CD4-positive, alpha-beta T cell treated with Interleukin-12 subunit alpha and Interleukin-12 subunit beta, for 1 hour (primary cell): ENCODE results near the gene PDE8A.
"Not testable (repeated sequence)": the region's sequence is repeated elsewhere in the genome, so short reads cannot be mapped to it uniquely, and the experiment has no call there.

Experiments
- DNase-seq: peaks from one replicate; pipeline ENCODE4 v3.0.0-alpha.2; 2020

Gene PDE8A

GRCh38 chr15:85139391-85139790, 157.7 kb downstream of the PDE8A start:
- no peak for DNase-seq

- no peak for DNase-seq
Measured at GRCh38 chr15:85141726-85142125, 160.1 kb downstream of the PDE8A start.

GRCh38 chr15:85142312-85142711, 160.7 kb downstream of the PDE8A start:
- no peak for DNase-seq

GRCh38 chr15:85149465-85150129, 167.9 kb downstream of the PDE8A start:
- DNase-seq = no peak

- no peak for DNase-seq
Measured at GRCh38 chr15:85150130-85150480, 168.4 kb downstream of the PDE8A start.

- DNase-seq = no peak
Measured at GRCh38 chr15:85151145-85151544, 169.5 kb downstream of the PDE8A start.

- DNase-seq = no peak
Measured at GRCh38 chr15:85151861-85152260, 170.2 kb downstream of the PDE8A start.

- DNase-seq = no peak
Measured at GRCh38 chr15:85154061-85154460, 172.4 kb downstream of the PDE8A start.

GRCh38 chr15:85155360-85155759, 173.7 kb downstream of the PDE8A start:
- DNase-seq = no peak

GRCh38 chr15:85155857-85156256, 174.2 kb downstream of the PDE8A start:
- no peak for DNase-seq

- DNase-seq = no peak
Measured at GRCh38 chr15:85157344-85157743, 175.7 kb downstream of the PDE8A start.

- no peak for DNase-seq
Measured at GRCh38 chr15:85162237-85162636, 180.6 kb downstream of the PDE8A start.

GRCh38 chr15:85164841-85165466, 183.3 kb downstream of the PDE8A start:
- DNase-seq = no peak

GRCh38 chr15:85167568-85167967, 185.9 kb downstream of the PDE8A start:
- DNase-seq = no peak

GRCh38 chr15:85168642-85169173, 187.1 kb downstream of the PDE8A start:
- DNase-seq = peak; percentile 42

- DNase-seq = no peak
Measured at GRCh38 chr15:85171736-85172135, 190.1 kb downstream of the PDE8A start.

GRCh38 chr15:85172846-85173490, 191.3 kb downstream of the PDE8A start:
- DNase-seq = no peak

GRCh38 chr15:85173630-85174029, 192.0 kb downstream of the PDE8A start:
- not testable (repeated sequence) for DNase-seq

GRCh38 chr15:85174521-85174920, 192.9 kb downstream of the PDE8A start:
- DNase-seq = no peak

- DNase-seq = not testable (repeated sequence)
Measured at GRCh38 chr15:85177042-85177515, 195.4 kb downstream of the PDE8A start.

GRCh38 chr15:85178308-85178707, 196.7 kb downstream of the PDE8A start:
- no peak for DNase-seq

- no peak for DNase-seq
Measured at GRCh38 chr15:85179700-85180099, 198.0 kb downstream of the PDE8A start.

- DNase-seq = not testable (repeated sequence)
Measured at GRCh38 chr15:85185350-85185749, 203.7 kb downstream of the PDE8A start.

GRCh38 chr15:85188171-85188577, 206.5 kb downstream of the PDE8A start:
- DNase-seq = not testable (repeated sequence)
